IMR-90 (cell line): ENCODE results near the gene CYSLTR2. TPM values are rescaled to one million over a fixed set of nuclear protein-coding genes. Genes with fewer than 3 reads are reported as not detected.
A peak's percentile ranks its signal among the peaks of the same experiment; 100 is the strongest.

Source experiments
- ATAC-seq: fragments of 200-7000 bp; cut with Tn5 transposase; 2 replicates; pipeline ENCODE4 v1.9.1; 2020; ENCODE audit warnings: low read depth, mild to moderate bottlenecking, moderate library complexity
- BruUV-seq: library from RNA; stranded (reverse); fragments of 400-500 nt; replicated peaks from 2 replicates; lab custom pipeline; 2021; lab: Mats Ljungman, UMichigan
- CTCF ChIA-PET: fragments of 300-600 bp; formaldehyde crosslinking; extraction: SDS; loops from one replicate; lab custom pipeline; 2021; ENCODE audit warnings: antibody characterized with exemption; lab: Yijun Ruan, JAX
- POLR2A ChIA-PET: fragments of 300-600 bp; sonication (Branson Sonifier 250); formaldehyde crosslinking; loops from one replicate; lab custom pipeline; 2022; ENCODE audit warnings: antibody characterized with exemption; ENCODE audit not compliant: unreplicated experiment; lab: Charles Lee
- DNase-seq: peaks from one replicate; pipeline ENCODE4 v3.0.0; 2013
- H2AFZ ChIP-seq: replicated peaks from 2 replicates; pipeline ENCODE3; 2013; ENCODE audit warnings: low read length, mild to moderate bottlenecking; ENCODE audit not compliant: poor library complexity
- H2AK5ac ChIP-seq: 2 replicates; pipeline ENCODE4 v1.6.1; 2013; ENCODE audit warnings: low read depth, low read length, inconsistent platforms
- H2AK9ac ChIP-seq: replicated peaks from 2 replicates; pipeline ENCODE3; 2013; ENCODE audit warnings: mild to moderate bottlenecking, low read depth, low read length, moderate library complexity; ENCODE audit not compliant: poor library complexity
- H2BK120ac ChIP-seq: 2 replicates; pipeline ENCODE4 v1.6.1; 2013; ENCODE audit warnings: low read depth, low read length, inconsistent platforms
- H2BK15ac ChIP-seq: 3 replicates; pipeline ENCODE4 v1.6.1; 2013; ENCODE audit warnings: low read depth, low read length, inconsistent platforms
- H2BK20ac ChIP-seq: 2 replicates; pipeline ENCODE4 v1.6.1; 2013; ENCODE audit warnings: low read depth, mild to moderate bottlenecking, inconsistent platforms, low read length, moderate library complexity
- H2BK5ac ChIP-seq: 2 replicates; pipeline ENCODE4 v1.6.1; 2013; ENCODE audit warnings: mild to moderate bottlenecking, low read depth, low read length, inconsistent platforms; ENCODE audit not compliant: poor library complexity, severe bottlenecking
- H3K14ac ChIP-seq: replicated peaks from 2 replicates; pipeline ENCODE4 v1.6.1; 2013; ENCODE audit warnings: low read depth, low read length, inconsistent platforms
- H3K18ac ChIP-seq: 2 replicates; pipeline ENCODE4 v1.6.1; 2013; ENCODE audit warnings: low read depth, low read length, control low read depth
- H3K23ac ChIP-seq: 2 replicates; pipeline ENCODE4 v1.6.1; 2013; ENCODE audit warnings: low read depth, low read length, inconsistent platforms
- H3K27ac ChIP-seq: 2 replicates; pipeline ENCODE4 v1.5.1; 2013; ENCODE audit warnings: mild to moderate bottlenecking, control low read depth, low read length; ENCODE audit not compliant: insufficient read depth
- H3K27me3 ChIP-seq: 2 replicates; pipeline ENCODE4 v1.6.1; 2013; ENCODE audit warnings: low read length; ENCODE audit not compliant: control insufficient read depth, insufficient read depth
- H3K36me3 ChIP-seq: 2 replicates; pipeline ENCODE4 v1.6.1; 2013; ENCODE audit warnings: low read length, mixed read lengths; ENCODE audit not compliant: control insufficient read depth, insufficient read depth
- H3K4ac ChIP-seq: 2 replicates; pipeline ENCODE4 v1.6.1; 2013; ENCODE audit warnings: low read depth, low read length, inconsistent platforms
- H3K4me1 ChIP-seq: 2 replicates; pipeline ENCODE4 v1.6.1; 2013; ENCODE audit warnings: low read length, mixed read lengths; ENCODE audit not compliant: control insufficient read depth, insufficient read depth
- H3K4me2 ChIP-seq: 2 replicates; pipeline ENCODE4 v1.6.1; 2013; ENCODE audit warnings: low read depth, mild to moderate bottlenecking, control low read depth, low read length, moderate library complexity
- H3K4me3 ChIP-seq: 2 replicates; pipeline ENCODE4 v1.5.1; 2013; ENCODE audit warnings: low read depth, mild to moderate bottlenecking, control low read depth, low read length, moderate library complexity; ENCODE audit not compliant: insufficient read depth
- H3K56ac ChIP-seq: 2 replicates; pipeline ENCODE4 v1.6.1; 2013; ENCODE audit warnings: low read length, inconsistent platforms; ENCODE audit not compliant: insufficient read depth; ENCODE audit errors: extremely low read depth
- H3K79me1 ChIP-seq, 2 experiments: 2 replicates each; pipeline ENCODE4 v1.6.1; 2013; ENCODE audit warnings: low read length in 2 of 2, inconsistent platforms in 1 of 2, low read depth in 1 of 2
- H3K9ac ChIP-seq: 2 replicates; pipeline ENCODE4 v1.6.1; 2013; ENCODE audit warnings: low read depth, low read length, control low read depth
- H3K9me1 ChIP-seq: 2 replicates; pipeline ENCODE4 v1.6.1; 2013; ENCODE audit warnings: low read length, inconsistent platforms; ENCODE audit not compliant: insufficient read depth
- H3K9me3 ChIP-seq: 2 replicates; pipeline ENCODE4 v1.6.1; 2013; ENCODE audit warnings: low read length; ENCODE audit not compliant: control insufficient read depth, insufficient read depth
- H4K20me1 ChIP-seq: 2 replicates; pipeline ENCODE4 v1.6.1; 2013; ENCODE audit warnings: low read length, inconsistent platforms; ENCODE audit not compliant: insufficient read depth
- H4K5ac ChIP-seq: 2 replicates; pipeline ENCODE4 v1.6.1; 2013; ENCODE audit warnings: mild to moderate bottlenecking, low read depth, low read length, control low read depth
- H4K8ac ChIP-seq, 2 experiments: 2 replicates each; pipeline ENCODE4 v1.6.1; 2013; ENCODE audit warnings: low read depth in 2 of 2, low read length in 2 of 2, control low read depth in 1 of 2, inconsistent platforms in 1 of 2
- H4K91ac ChIP-seq: 2 replicates; pipeline ENCODE4 v1.6.1; 2013; ENCODE audit warnings: low read depth, low read length, inconsistent platforms; ENCODE audit not compliant: insufficient read depth
- BHLHE40 ChIP-seq: fragments of 150-350 bp; IDR thresholded peaks from 2 replicates; pipeline ENCODE4 v1.6.1; 2016; ENCODE audit warnings: mild to moderate bottlenecking, low read depth, low read length
- CEBPB ChIP-seq: IDR thresholded peaks from 2 replicates; pipeline ENCODE4 v1.6.1; 2012; ENCODE audit warnings: low read depth, low read length, improper control_type of control experiment
- CTCF ChIP-seq: conservative IDR thresholded peaks from 2 replicates; pipeline ENCODE4 v1.5.1; 2012; ENCODE audit warnings: mild to moderate bottlenecking, low read depth, low read length, improper control_type of control experiment
- ELK1 ChIP-seq: fragments of 150-350 bp; IDR thresholded peaks from 2 replicates; pipeline ENCODE4 v1.6.1; 2016; ENCODE audit warnings: low read depth, mild to moderate bottlenecking, low read length, moderate library complexity, borderline replicate concordance
- FOS ChIP-seq: fragments of 150-350 bp; IDR thresholded peaks from 2 replicates; pipeline ENCODE4 v1.6.1; 2016; ENCODE audit warnings: low read depth, low read length
- NFE2L2 ChIP-seq: fragments of 150-350 bp; IDR thresholded peaks from 2 replicates; pipeline ENCODE4 v1.6.1; 2016; ENCODE audit warnings: low read depth, mild to moderate bottlenecking, low read length
- POLR2A ChIP-seq: IDR thresholded peaks from 2 replicates; pipeline ENCODE4 v1.6.1; 2012; ENCODE audit warnings: mild to moderate bottlenecking, low read depth, low read length
- RAD21 ChIP-seq: IDR thresholded peaks from 2 replicates; pipeline ENCODE4 v1.6.1; 2012; ENCODE audit warnings: low read length, improper control_type of control experiment
- RCOR1 ChIP-seq: IDR thresholded peaks from 2 replicates; pipeline ENCODE4 v1.6.1; 2012; ENCODE audit warnings: mild to moderate bottlenecking, low read length, improper control_type of control experiment; ENCODE audit not compliant: insufficient replicate concordance
- RFX5 ChIP-seq: IDR thresholded peaks from 2 replicates; pipeline ENCODE4 v1.8.0; 2012; ENCODE audit warnings: low read depth, mild to moderate bottlenecking, low read length, moderate library complexity
- SMC3 ChIP-seq: fragments of 150-350 bp; IDR thresholded peaks from 2 replicates; pipeline ENCODE4 v1.6.1; 2016; ENCODE audit warnings: low read depth, mild to moderate bottlenecking, antibody characterized with exemption, low read length, moderate library complexity
- USF2 ChIP-seq: fragments of 150-350 bp; IDR thresholded peaks from 2 replicates; pipeline ENCODE4 v1.6.1; 2017; ENCODE audit warnings: mild to moderate bottlenecking, antibody characterized with exemption, low read length, low read depth
- dilution Hi-C: fragments of 300-500 bp; cut with HindIII; formaldehyde crosslinking; loops from one replicate; pipeline ENCODE4 v1.14.3; 2018; ENCODE audit warnings: low sequenced_read_pairs; ENCODE audit not compliant: unreplicated experiment
- in situ Hi-C: fragments of 300-500 bp; cut with MboI; formaldehyde crosslinking; loops from 3 replicates; pipeline ENCODE4 v1.14.3; 2019; ENCODE audit warnings: low sequenced_read_pairs, inconsistent platforms, mixed read lengths
- intact Hi-C: fragments of 100-400 bp; cut with micrococcal nuclease; formaldehyde crosslinking; loops from 2 replicates; pipeline ENCODE4 v1.10.0; 2022
- polyA plus RNA-seq, 3 experiments: library from polyadenylated mRNA; depleted of rRNA; stranded (reverse); fragments of >200 nt; gene quantifications; 2 replicates each; pipeline ENCODE4 v1.2.3, GENCODE V29; 2012; ENCODE audit warnings: low replicate concordance in 1 of 3
- total RNA-seq: library from RNA; depleted of rRNA; stranded (reverse); fragments of >200 nt; gene quantifications from 2 replicates; pipeline ENCODE4 v1.2.3, GENCODE V29; 2012

Gene CYSLTR2
- total and polyA plus RNA-seq, 2 of the 4 experiments (the other 2 are of a cell fraction): not detected

- no peaks in the 10 kb centered on the region for H3K9me1 ChIP-seq
- dilution Hi-C loops: no loop called here
- peaks cover 4% of the 10 kb centered on the region for H3K9me3 ChIP-seq
- H2AFZ ChIP-seq: no peak overlapping the region
- ChIA-PET POLR2A (no interaction called here), CTCF (interaction anchor here (0.6 kb wide), 1 partner anchor 97 kb away, joined by 3 read pairs; no protein-coding TSS in a partner anchor)
- H2BK120ac ChIP-seq: no peak overlapping the region
- H3K27ac ChIP-seq: no peak overlapping the region
- no peaks in the 10 kb centered on the region for H3K4me1 ChIP-seq
- H3K9ac ChIP-seq: no peak overlapping the region
- DNase-seq: peak; percentile 31
- H3K23ac ChIP-seq: no peak overlapping the region
- H4K8ac ChIP-seq: no peak overlapping the region
- in situ Hi-C loops: no loop called here
- H3K79me1 ChIP-seq: no peaks in the 10 kb centered on the region
- H2BK5ac ChIP-seq: no peak overlapping the region
- no TSS peak for BruUV-seq
- no peak overlapping the region for H2AK9ac ChIP-seq
- no peak overlapping the region for H4K5ac ChIP-seq
- H3K4me2 ChIP-seq: no peak overlapping the region
- intact Hi-C loops: no loop called here
- H2AK5ac ChIP-seq: no peak overlapping the region
- H3K18ac ChIP-seq: no peak overlapping the region
- no peaks in the 10 kb centered on the region for H3K36me3 ChIP-seq
- no peaks in the 10 kb centered on the region for H4K20me1 ChIP-seq
- TF ChIP-seq NFE2L2: no peak
- TF ChIP-seq CTCF: no peak
- TF ChIP-seq POLR2A: no peak
- no peak for TF ChIP-seq USF2
- no peak for TF ChIP-seq FOS
- no peak for TF ChIP-seq SMC3
- TF ChIP-seq RAD21: no peak
- no peak for TF ChIP-seq RCOR1
- TF ChIP-seq BHLHE40: no peak
- no peak for TF ChIP-seq RFX5
- no peak for TF ChIP-seq CEBPB
- no peak for TF ChIP-seq ELK1
- ATAC-seq: peak; percentile 51
- H3K27me3 ChIP-seq: peaks cover 6% of the 10 kb centered on the region
- no peak overlapping the region for H2BK20ac ChIP-seq
- no peak overlapping the region for H4K91ac ChIP-seq
- H3K4ac ChIP-seq: no peak overlapping the region
- no peak overlapping the region for H3K4me3 ChIP-seq
- H3K56ac ChIP-seq: no peak overlapping the region
- H3K14ac ChIP-seq: no peak overlapping the region
- no peak overlapping the region for H2BK15ac ChIP-seq
Observed at GRCh38 chr13:48636550-48636949, 17.2 kb upstream of the CYSLTR2 start.
